Measurements from ENCODE around the gene ARL17B. TPM values are rescaled to one million over a fixed set of nuclear protein-coding genes. Genes with fewer than 3 reads are reported as not detected.
A peak's percentile ranks its signal among the peaks of the same experiment; 100 is the strongest.
"Not testable (repeated sequence)": the region's sequence is repeated elsewhere in the genome, so short reads cannot be mapped to it uniquely, and the experiment has no call there.

Gene ARL17B
- total RNA-seq, 1 experiment from 2014 or later: 11.1 TPM

GRCh38 chr17:46243505-46243904 is 118.1 kb downstream of the ARL17B start:
- H3K36me3 ChIP-seq (ENCODE audit: low read depth, low read length); BruUV-seq (replicated peaks); H3K4me2 ChIP-seq (ENCODE audit: low read length); DNase-seq; H3K4me1 ChIP-seq (ENCODE audit: insufficient read depth, low read length); CTCF ChIA-PET; intact Hi-C loops (cut with micrococcal nuclease); H3K27me3 ChIP-seq (ENCODE audit: low read length); H3F3A ChIP-seq (ENCODE audit: low read length, unreplicated experiment); H3K79me2 ChIP-seq (ENCODE audit: low read length); H3K4me3 ChIP-seq (ENCODE audit: low read length); H3K27ac ChIP-seq (ENCODE audit: low read length); H3K9me3 ChIP-seq (ENCODE audit: low read length); H4K20me1 ChIP-seq (ENCODE audit: low read length); H2AFZ ChIP-seq (ENCODE audit: low read length); H3K9me2 ChIP-seq (replicated peaks; ENCODE audit: low read length); POLR2A ChIA-PET (ENCODE audit: unreplicated experiment); ATAC-seq; H3K9ac ChIP-seq (ENCODE audit: low read length): not testable (repeated sequence)

DNA sequence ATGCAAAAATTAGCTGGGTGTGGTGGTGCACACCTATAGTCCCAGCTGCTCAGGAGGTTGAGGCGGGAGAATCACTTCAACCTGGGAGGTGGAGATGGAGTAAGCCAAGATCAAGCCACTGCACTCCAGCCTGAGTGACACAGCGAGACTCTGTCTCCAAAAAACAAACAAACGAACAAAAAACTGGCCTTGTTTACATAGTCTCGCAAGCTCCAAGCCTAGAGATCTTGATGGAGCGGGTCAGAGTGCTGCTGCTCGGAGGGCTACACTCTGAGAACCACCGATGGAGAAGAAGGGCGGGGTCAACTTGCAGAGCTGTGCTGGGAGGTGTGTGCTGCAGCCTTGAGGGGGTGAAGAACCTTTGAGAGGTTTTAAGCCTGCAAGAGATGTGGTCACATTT is 130.2 kb downstream of the ARL17B start:
- BruUV-seq (replicated peaks); H4K20me1 ChIP-seq (ENCODE audit: low read length); CTCF ChIA-PET; H3K4me3 ChIP-seq (ENCODE audit: low read length); H3K9me3 ChIP-seq (ENCODE audit: low read length); POLR2A ChIA-PET (ENCODE audit: unreplicated experiment); H3K9me2 ChIP-seq (replicated peaks; ENCODE audit: low read length); DNase-seq; intact Hi-C loops (cut with micrococcal nuclease); H3K27me3 ChIP-seq (ENCODE audit: low read length); ATAC-seq; H3F3A ChIP-seq (ENCODE audit: low read length, unreplicated experiment); H3K9ac ChIP-seq (ENCODE audit: low read length); H3K36me3 ChIP-seq (ENCODE audit: low read depth, low read length); H3K79me2 ChIP-seq (ENCODE audit: low read length); H2AFZ ChIP-seq (ENCODE audit: low read length); H3K27ac ChIP-seq (ENCODE audit: low read length); H3K4me1 ChIP-seq (ENCODE audit: insufficient read depth, low read length); H3K4me2 ChIP-seq (ENCODE audit: low read length): not testable (repeated sequence)

GRCh38 chr17:46225274-46225794 is 136.2 kb downstream of the ARL17B start:
- H3K4me1 ChIP-seq (ENCODE audit: insufficient read depth, low read length); H3K9me2 ChIP-seq (replicated peaks; ENCODE audit: low read length); H3F3A ChIP-seq (ENCODE audit: low read length, unreplicated experiment); H4K20me1 ChIP-seq (ENCODE audit: low read length); H3K27me3 ChIP-seq (ENCODE audit: low read length); BruUV-seq (replicated peaks); CTCF ChIA-PET; POLR2A ChIA-PET (ENCODE audit: unreplicated experiment); intact Hi-C loops (cut with micrococcal nuclease); H3K36me3 ChIP-seq (ENCODE audit: low read depth, low read length); H3K9me3 ChIP-seq (ENCODE audit: low read length); H3K27ac ChIP-seq (ENCODE audit: low read length): not testable (repeated sequence)
- peak overlapping the region; percentile 68 for H3K4me3 ChIP-seq (ENCODE audit: low read length)
- peak overlapping the region; percentile 72 for H3K4me2 ChIP-seq (ENCODE audit: low read length)
- H3K79me2 ChIP-seq (ENCODE audit: low read length): peaks cover 20% of the 10 kb centered on the region
- peak overlapping the region; percentile 81 for H2AFZ ChIP-seq (ENCODE audit: low read length)
- DNase-seq (peak; percentile 97), ATAC-seq (peak; percentile 98)
- H3K9ac ChIP-seq (ENCODE audit: low read length): peak overlapping the region; percentile 45; the same call in 1 of the 2 replicates

DNA sequence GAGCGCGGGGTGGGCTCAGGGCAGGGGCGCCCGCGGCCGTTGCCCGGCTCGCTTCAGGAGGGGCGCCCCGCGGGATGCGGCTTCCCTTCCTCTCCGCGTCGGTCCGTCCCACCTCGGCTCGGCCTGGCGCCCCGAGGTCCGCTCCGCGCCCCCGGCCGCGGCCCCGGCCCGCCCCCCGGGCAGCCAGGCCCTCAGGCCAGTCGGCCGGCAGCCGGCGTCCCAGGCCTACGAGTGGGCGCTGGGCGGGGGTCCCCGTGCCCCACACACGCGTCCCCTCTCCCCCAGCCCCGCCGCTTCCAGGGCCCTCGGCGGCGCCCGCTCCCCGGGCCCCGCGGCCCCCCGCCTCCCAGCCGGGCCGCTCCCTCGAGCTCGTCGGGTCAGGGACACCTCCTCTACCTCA is 136.7 kb downstream of the ARL17B start:
- H3K79me2 ChIP-seq (ENCODE audit: low read length): peaks cover 20% of the 10 kb centered on the region
- H3F3A ChIP-seq (ENCODE audit: low read length, unreplicated experiment); intact Hi-C loops (cut with micrococcal nuclease); BruUV-seq (replicated peaks); H3K27me3 ChIP-seq (ENCODE audit: low read length); H3K9me2 ChIP-seq (replicated peaks; ENCODE audit: low read length); H3K36me3 ChIP-seq (ENCODE audit: low read depth, low read length); H4K20me1 ChIP-seq (ENCODE audit: low read length); H3K9me3 ChIP-seq (ENCODE audit: low read length); CTCF ChIA-PET; H3K4me2 ChIP-seq (ENCODE audit: low read length); POLR2A ChIA-PET (ENCODE audit: unreplicated experiment); H3K27ac ChIP-seq (ENCODE audit: low read length); H3K4me1 ChIP-seq (ENCODE audit: insufficient read depth, low read length); DNase-seq: not testable (repeated sequence)
- H3K9ac ChIP-seq (ENCODE audit: low read length): peak overlapping the region; percentile 45; the same call in 1 of the 2 replicates
- H2AFZ ChIP-seq (ENCODE audit: low read length): peak overlapping the region; percentile 81; the same call in 1 of the 2 replicates
- peak overlapping the region; percentile 68 for H3K4me3 ChIP-seq (ENCODE audit: low read length)
- peak; percentile 28 for ATAC-seq

Other genes with a start within 250 kb of the ARL17B start
- gene KANSL1, start 168.3 kb downstream of the ARL17B start, total RNA-seq (2014; rRNA removed): 47.6 and 63.2 TPM in 2 replicates
- gene LRRC37A, start 66.6 kb downstream of the ARL17B start, total RNA-seq (2014; rRNA removed): 1.1 and 2.4 TPM in 2 replicates
- 7.9 and 8.3 TPM in 2 replicates for gene LRRC37A2, start 150.7 kb upstream of the ARL17B start, total RNA-seq (2014; rRNA removed)
- gene ARL17A, start 217.9 kb upstream of the ARL17B start, total RNA-seq (2014; rRNA removed): 6.0 and 8.5 TPM in 2 replicates
- gene NSF, start 228.9 kb upstream of the ARL17B start, total RNA-seq (2014; rRNA removed): 50.3 and 52.2 TPM in 2 replicates